HFF-Myc (cell line): ENCODE results near the gene KCNJ18.
"Not testable (repeated sequence)": the region's sequence is repeated elsewhere in the genome, so short reads cannot be mapped to it uniquely, and the experiment has no call there.

ENCODE experiments used
- DNase-seq: peaks from one replicate; pipeline ENCODE4 v3.0.0-alpha.2; 2011; ENCODE audit warnings: low read depth; ENCODE audit errors: extremely low read depth
- H3K4me3 ChIP-seq: replicated peaks from 2 replicates; pipeline ENCODE4 v1.5.1; 2011; ENCODE audit warnings: low read depth, mild to moderate bottlenecking, control low read depth, low read length
- CTCF ChIP-seq: IDR thresholded peaks from 2 replicates; pipeline ENCODE4 v1.5.1; 2012; ENCODE audit warnings: mild to moderate bottlenecking, low read depth, low read length, control low read depth; ENCODE audit errors: missing control alignments

Gene KCNJ18

GRCh38 chr17:21685061-21685795, 7.1 kb upstream of the KCNJ18 start:
- DNase-seq, H3K4me3 ChIP-seq: not testable (repeated sequence)

- no peak for DNase-seq
- no peak overlapping the region for H3K4me3 ChIP-seq
- no peak for TF ChIP-seq CTCF
These were observed 5.9 kb upstream of the KCNJ18 start for GRCh38 chr17:21686165-21687015.

- H3K4me3 ChIP-seq, result no peak overlapping the region
- DNase-seq, result no peak
- TF ChIP-seq CTCF, result no peak
These were observed 5.0 kb upstream of the KCNJ18 start for GRCh38 chr17:21687136-21687953.

GRCh38 chr17:21688293-21688949, 3.9 kb upstream of the KCNJ18 start:
- no peak for DNase-seq
- no peak overlapping the region for H3K4me3 ChIP-seq
- TF ChIP-seq CTCF, result no peak

- no peak overlapping the region for H3K4me3 ChIP-seq
- no peak for TF ChIP-seq CTCF
- DNase-seq, result no peak
These were observed 2.7 kb upstream of the KCNJ18 start for GRCh38 chr17:21689604-21690003.

GRCh38 chr17:21690811-21691210, 1.5 kb upstream of the KCNJ18 start:
- not testable (repeated sequence) for DNase-seq, H3K4me3 ChIP-seq

- DNase-seq, result not testable (repeated sequence)
These were observed 842 bp upstream of the KCNJ18 start for GRCh38 chr17:21691481-21691880.

GRCh38 chr17:21692704-21693065, 362 bp downstream of the KCNJ18 start:
- DNase-seq, result not testable (repeated sequence)

More at GRCh38 chr17:21691481-21691880, 842 bp upstream of the KCNJ18 start:
- H3K4me3 ChIP-seq, result not testable (repeated sequence)

GRCh38 chr17:21693391-21693796, 1.1 kb downstream of the KCNJ18 start:
- not testable (repeated sequence) for H3K4me3 ChIP-seq, DNase-seq

More at GRCh38 chr17:21692704-21693065, 362 bp downstream of the KCNJ18 start:
- H3K4me3 ChIP-seq, result not testable (repeated sequence)

- not testable (repeated sequence) for H3K4me3 ChIP-seq, DNase-seq
These were observed 1.6 kb downstream of the KCNJ18 start for GRCh38 chr17:21693937-21694336.

GRCh38 chr17:21696227-21696626, 3.9 kb downstream of the KCNJ18 start:
- not testable (repeated sequence) for H3K4me3 ChIP-seq, DNase-seq

GRCh38 chr17:21696842-21697507, 4.7 kb downstream of the KCNJ18 start:
- not testable (repeated sequence) for DNase-seq, H3K4me3 ChIP-seq
